SK-N-MC (cell line): Measurements from ENCODE around the gene ELAVL2.

Experiments used
- EZH2 ChIP-seq: fragments of 200-600 bp; sonication (generic); IDR thresholded peaks from one replicate; pipeline ENCODE4 v1.6.1; 2017; ENCODE audit warnings: antibody characterized with exemption
- POLR2AphosphoS5 ChIP-seq: IDR thresholded peaks from 2 replicates; pipeline ENCODE4 v1.6.1; 2012; ENCODE audit warnings: mild to moderate bottlenecking, low read depth, low read length, borderline replicate concordance

GRCh38 chr9:23752859-23753258, 73.2 kb downstream of the ELAVL2 start:
- TF ChIP-seq POLR2AphosphoS5 (no peak), EZH2 (no peak)
